NCI-H146 (cell line): ENCODE data around the gene PRRT3.

Experiments
- DNase-seq: peaks from one replicate; lab custom pipeline; 2025; lab: John Stamatoyannopoulos, UW

Gene PRRT3

GRCh38 chr3:9951962-9952805 lies at the start of gene PRRT3:
Gene PRRT3 (minus strand): TSS chr3:9952408. CDS start chr3:9950115, 2,293 bp downstream.
- peak; percentile 42 for DNase-seq

GRCh38 chr3:10000686-10001085 lies 48.5 kb upstream of the PRRT3 start:
- no peak for DNase-seq

GRCh38 chr3:9994086-9994844 lies 42.1 kb upstream of the PRRT3 start:
- no peak for DNase-seq

- DNase-seq, result no peak
Measured at GRCh38 chr3:9986230-9986725, 34.1 kb upstream of the PRRT3 start.

GRCh38 chr3:9980251-9980650 lies 28.0 kb upstream of the PRRT3 start:
- no peak for DNase-seq

GRCh38 chr3:9978710-9979305 lies 26.6 kb upstream of the PRRT3 start:
- no peak for DNase-seq

- DNase-seq, result no peak
Measured at GRCh38 chr3:9976721-9977709, 24.8 kb upstream of the PRRT3 start.

GRCh38 chr3:9970020-9970652 lies 17.9 kb upstream of the PRRT3 start:
- no peak for DNase-seq

- no peak for DNase-seq
Measured at GRCh38 chr3:9969632-9970019, 17.4 kb upstream of the PRRT3 start.

- DNase-seq, result no peak
Measured at GRCh38 chr3:9966841-9967240, 14.6 kb upstream of the PRRT3 start.

GRCh38 chr3:9965200-9965875 lies 13.1 kb upstream of the PRRT3 start:
- DNase-seq, result no peak

- no peak for DNase-seq
Measured at GRCh38 chr3:9957214-9957613, 5.0 kb upstream of the PRRT3 start.

GRCh38 chr3:9955611-9956352 lies 3.6 kb upstream of the PRRT3 start:
- DNase-seq, result no peak

- peak; percentile 86 for DNase-seq
Measured at GRCh38 chr3:9955067-9955502, 2.9 kb upstream of the PRRT3 start.

GRCh38 chr3:9951598-9951961 lies 628 bp downstream of the PRRT3 start:
- DNase-seq, result no peak

GRCh38 chr3:9951126-9951525 lies 1.1 kb downstream of the PRRT3 start:
- DNase-seq, result no peak

- no peak for DNase-seq
Measured at GRCh38 chr3:9949626-9950025, 2.6 kb downstream of the PRRT3 start.

- no peak for DNase-seq
Measured at GRCh38 chr3:9949115-9949514, 3.1 kb downstream of the PRRT3 start.

- DNase-seq, result no peak
Measured at GRCh38 chr3:9948586-9948985, 3.6 kb downstream of the PRRT3 start.
